Measurements from ENCODE around the gene PROB1. TPM values are rescaled to one million over a fixed set of nuclear protein-coding genes. Genes with fewer than 3 reads are reported as not detected.

PROB1 gene
- total and polyA plus RNA-seq, 2 of the 8 experiments (the other 6 are each of a cell fraction or from before 2014, with no cell fraction given) = 0.89 to 3.1 TPM

DNA sequence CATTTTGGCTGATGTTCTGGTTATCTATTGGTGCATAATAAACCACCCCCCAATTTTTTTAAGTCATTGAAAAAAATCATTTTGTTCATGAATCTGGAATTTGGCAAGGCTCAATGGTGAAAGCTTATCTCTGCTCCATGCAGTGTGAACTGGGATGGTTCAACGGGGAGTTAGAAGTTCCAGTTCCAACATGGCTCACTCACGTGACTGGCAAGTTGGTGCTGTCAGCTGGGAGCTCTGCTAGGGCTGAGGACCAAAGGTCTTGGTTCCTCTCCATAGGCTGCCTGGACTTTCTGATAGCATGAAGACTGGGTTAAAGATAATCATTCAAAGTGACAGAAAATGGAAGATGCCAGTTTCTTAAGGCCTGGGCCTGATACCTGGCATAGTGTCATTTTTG, 12.1 kb upstream of the PROB1 start:
- Histone ChIP-seq H4K91ac (replicated peaks; ENCODE audit: insufficient read length, low read length) (no peak overlapping the region), H3K27ac (ENCODE audit: low read depth, low read length) (no peak overlapping the region), H3K56ac (replicated peaks; ENCODE audit: insufficient read length, low read depth, low read length) (no peak overlapping the region), H3K79me2 (ENCODE audit: control insufficient read depth in 1 of 2, insufficient read depth in 2 of 2, low read length in 2 of 2) (no peaks in the 10 kb centered on the region; a peak in 2 of 4 replicates), H2BK12ac (ENCODE audit: low read depth, low read length) (no peak overlapping the region), H2BK5ac (ENCODE audit: low read depth, low read length) (no peak overlapping the region), H3K79me1 (ENCODE audit: low read depth, low read length) (no peaks in the 10 kb centered on the region), H3K18ac (ENCODE audit: extremely low read depth, low read length) (no peak overlapping the region), H3K36me3 (ENCODE audit: control insufficient read depth in 2 of 4, insufficient read depth in 4 of 4, low read length in 3 of 4) (no peaks in the 10 kb centered on the region), H4K8ac (ENCODE audit: extremely low read depth, insufficient read depth, low read length) (no peak overlapping the region), H2AFZ (ENCODE audit: low read length) (no peak overlapping the region), H2BK120ac (replicated peaks; ENCODE audit: low read depth, low read length) (no peak overlapping the region), H3K9me3 (ENCODE audit: insufficient read depth in 2 of 2, low read depth in 1 of 2, low read length in 1 of 2) (no peaks in the 10 kb centered on the region), H3K23me2 (ENCODE audit: low read depth, low read length) (peaks cover 4% of the 10 kb centered on the region; the same call in 1 of the 2 replicates), H3K9ac (replicated peaks in 1 of 4; ENCODE audit: extremely low read depth in 1 of 4, low read depth in 3 of 4, low read length in 3 of 4) (no peak overlapping the region), H4K5ac (ENCODE audit: insufficient read length, low read depth, low read length) (no peak overlapping the region), H3K4me2 (ENCODE audit: insufficient read depth in 1 of 2, low read depth in 2 of 2, low read length in 2 of 2) (no peak overlapping the region), H2BK20ac (ENCODE audit: low read length) (no peak overlapping the region), H2BK15ac (ENCODE audit: low read length) (no peak overlapping the region), H3K4me3 (ENCODE audit: extremely low read depth in 1 of 4, insufficient read depth in 2 of 4, low read depth in 3 of 4, low read length in 4 of 4) (no peak overlapping the region), H3K27me3 (replicated peaks in 1 of 4; ENCODE audit: control insufficient read depth in 3 of 4, extremely low read depth in 1 of 4, insufficient read depth in 3 of 4, low read length in 3 of 4) (0 out of 7 replicates have a peak, but pooled peaks cover 0 to 4% (median 0%) of the 10 kb centered on the region in 4 experiments), H4K20me1 (replicated peaks in 1 of 2; ENCODE audit: control insufficient read depth in 1 of 2, insufficient read depth in 2 of 2, low read length in 2 of 2) (peaks cover 0 to 1% of the 10 kb centered on the region in 2 experiments), H3K14ac (ENCODE audit: insufficient read length) (no peak overlapping the region), H2AK5ac (ENCODE audit: low read depth, low read length) (no peak overlapping the region), H3K4me1 (replicated peaks in 1 of 4; ENCODE audit: control insufficient read depth in 3 of 4, insufficient read depth in 4 of 4, low read length in 3 of 4) (peaks cover 0 to 8% (median 4%) of the 10 kb centered on the region in 4 experiments; a peak in 6 of 7 replicates), H3K4ac (replicated peaks; ENCODE audit: insufficient read length, low read depth, low read length) (no peak overlapping the region), H3K23ac (ENCODE audit: insufficient read length) (no peak overlapping the region)
- ChIA-PET POLR2A (ENCODE audit: partially characterized antibody) (interaction anchor here (1.3 to 1.7 kb wide), 4 partner anchors 9 to 66 kb away, joined by 3 to 4 read pairs (median 4); no protein-coding TSS in a partner anchor), CTCF (ENCODE audit: partially characterized antibody) (interaction anchor here (0.6 to 8.2 kb wide), 13 partner anchors 11 to 370 kb away, joined by 3 to 69 read pairs (median 4); partner anchors contain the start of gene DNAJC18)
- no peak for FAIRE-seq
- TF ChIP-seq BACH1 (IDR thresholded peaks at IDR 0.05; ENCODE audit: low read length) (no peak), MAFK (IDR thresholded peaks at IDR 0.05; ENCODE audit: low read depth, low read length) (no peak), ZNF274 (IDR thresholded peaks at IDR 0.05; ENCODE audit: borderline replicate concordance, extremely low read depth, low read length) (no peak), ASH2L (IDR thresholded peaks at IDR 0.05; ENCODE audit: low read length) (no peak), CBX5 (IDR thresholded peaks at IDR 0.05; ENCODE audit: low read depth, low read length) (no peak), ATF3 (IDR thresholded peaks at IDR 0.05; ENCODE audit: insufficient read depth, low read depth, low read length) (no peak), KDM4A (IDR thresholded peaks at IDR 0.05; ENCODE audit: low read depth, low read length, severe bottlenecking) (no peak), NANOG (IDR thresholded peaks at IDR 0.05; ENCODE audit: insufficient read depth, low read depth, low read length, poor library complexity, severe bottlenecking) (no peak)
- TF ChIP-seq, protein P1, sequence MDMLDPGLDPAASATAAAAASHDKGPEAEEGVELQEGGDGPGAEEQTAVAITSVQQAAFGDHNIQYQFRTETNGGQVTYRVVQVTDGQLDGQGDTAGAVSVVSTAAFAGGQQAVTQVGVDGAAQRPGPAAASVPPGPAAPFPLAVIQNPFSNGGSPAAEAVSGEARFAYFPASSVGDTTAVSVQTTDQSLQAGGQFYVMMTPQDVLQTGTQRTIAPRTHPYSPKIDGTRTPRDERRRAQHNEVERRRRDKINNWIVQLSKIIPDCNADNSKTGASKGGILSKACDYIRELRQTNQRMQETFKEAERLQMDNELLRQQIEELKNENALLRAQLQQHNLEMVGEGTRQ (IDR thresholded peaks at IDR 0.05; ENCODE audit: low read length) = no peak
- TF ChIP-seq, protein P2, sequence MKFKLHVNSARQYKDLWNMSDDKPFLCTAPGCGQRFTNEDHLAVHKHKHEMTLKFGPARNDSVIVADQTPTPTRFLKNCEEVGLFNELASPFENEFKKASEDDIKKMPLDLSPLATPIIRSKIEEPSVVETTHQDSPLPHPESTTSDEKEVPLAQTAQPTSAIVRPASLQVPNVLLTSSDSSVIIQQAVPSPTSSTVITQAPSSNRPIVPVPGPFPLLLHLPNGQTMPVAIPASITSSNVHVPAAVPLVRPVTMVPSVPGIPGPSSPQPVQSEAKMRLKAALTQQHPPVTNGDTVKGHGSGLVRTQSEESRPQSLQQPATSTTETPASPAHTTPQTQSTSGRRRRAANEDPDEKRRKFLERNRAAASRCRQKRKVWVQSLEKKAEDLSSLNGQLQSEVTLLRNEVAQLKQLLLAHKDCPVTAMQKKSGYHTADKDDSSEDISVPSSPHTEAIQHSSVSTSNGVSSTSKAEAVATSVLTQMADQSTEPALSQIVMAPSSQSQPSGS (IDR thresholded peaks at IDR 0.05; ENCODE audit: low read length) = no peak
- WGBS, 2 experiments (ENCODE audit: extremely low coverage in 1 of 2, insufficient coverage in 1 of 2, insufficient read length in 1 of 2, insufficient replicate concordance in 2 of 2, low coverage in 1 of 2, low lambda C conversion rate in 2 of 2, missing lambda C conversion rate in 1 of 2) = 94% methylated on average over 2 of the region's 2 CpGs; no CpG with 5 or more reads in 1 of the 2 experiments
- DNase-seq (ENCODE audit: low read depth in 1 of 2, low spot score in 2 of 2) = no peak
